ENCODE data around the gene DARS2. TPM values are rescaled to one million over a fixed set of nuclear protein-coding genes. Genes with fewer than 3 reads are reported as not detected.

The DARS2 gene
- total and polyA plus RNA-seq, 10 of the 15 experiments (the other 5 are each of a cell fraction or from before 2014, with no cell fraction given) = 23.9 to 69.7 (median 37.3) TPM

DNA sequence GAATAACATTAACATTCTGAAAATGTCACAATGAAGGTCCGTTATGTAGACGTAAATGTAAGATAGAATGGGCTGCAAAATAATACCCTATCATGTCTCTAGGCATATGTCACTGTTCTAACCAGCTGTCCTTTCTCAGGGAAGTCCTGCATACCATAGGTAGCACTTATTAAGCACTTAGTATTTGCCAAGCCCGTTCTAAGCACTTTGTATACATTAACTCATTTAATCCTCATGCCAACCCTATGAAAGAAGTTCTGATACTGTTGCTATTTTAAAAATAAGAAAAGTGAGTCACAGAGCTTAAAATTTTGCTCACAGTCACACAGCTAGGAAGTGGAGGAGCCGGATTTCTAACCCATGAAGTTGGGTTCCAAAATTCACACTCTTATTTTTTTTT, 27.6 kb downstream of the DARS2 start (continued):
- TF ChIP-seq, protein P1, sequence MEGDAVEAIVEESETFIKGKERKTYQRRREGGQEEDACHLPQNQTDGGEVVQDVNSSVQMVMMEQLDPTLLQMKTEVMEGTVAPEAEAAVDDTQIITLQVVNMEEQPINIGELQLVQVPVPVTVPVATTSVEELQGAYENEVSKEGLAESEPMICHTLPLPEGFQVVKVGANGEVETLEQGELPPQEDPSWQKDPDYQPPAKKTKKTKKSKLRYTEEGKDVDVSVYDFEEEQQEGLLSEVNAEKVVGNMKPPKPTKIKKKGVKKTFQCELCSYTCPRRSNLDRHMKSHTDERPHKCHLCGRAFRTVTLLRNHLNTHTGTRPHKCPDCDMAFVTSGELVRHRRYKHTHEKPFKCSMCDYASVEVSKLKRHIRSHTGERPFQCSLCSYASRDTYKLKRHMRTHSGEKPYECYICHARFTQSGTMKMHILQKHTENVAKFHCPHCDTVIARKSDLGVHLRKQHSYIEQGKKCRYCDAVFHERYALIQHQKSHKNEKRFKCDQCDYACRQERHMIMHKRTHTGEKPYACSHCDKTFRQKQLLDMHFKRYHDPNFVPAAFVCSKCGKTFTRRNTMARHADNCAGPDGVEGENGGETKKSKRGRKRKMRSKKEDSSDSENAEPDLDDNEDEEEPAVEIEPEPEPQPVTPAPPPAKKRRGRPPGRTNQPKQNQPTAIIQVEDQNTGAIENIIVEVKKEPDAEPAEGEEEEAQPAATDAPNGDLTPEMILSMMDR (IDR thresholded peaks at IDR 0.05 in 2 of 3, conservative IDR thresholded peaks at IDR 0.05 in 1 of 3; ENCODE audit: control insufficient read depth in 2 of 3, extremely low read depth in 1 of 3, insufficient read depth in 1 of 3, low read depth in 3 of 3, low read length in 3 of 3) = no peak
- TF ChIP-seq FOS (IDR thresholded peaks at IDR 0.05; ENCODE audit: borderline replicate concordance, extremely low read depth, insufficient read length) = no peak
- TF ChIP-seq NFYB (IDR thresholded peaks at IDR 0.05; ENCODE audit: insufficient read depth, low read depth, low read length) = no peak
- no peak for TF ChIP-seq WRNIP1 (IDR thresholded peaks at IDR 0.05; ENCODE audit: borderline replicate concordance, low read depth, low read length)
- TF ChIP-seq, protein P2, sequence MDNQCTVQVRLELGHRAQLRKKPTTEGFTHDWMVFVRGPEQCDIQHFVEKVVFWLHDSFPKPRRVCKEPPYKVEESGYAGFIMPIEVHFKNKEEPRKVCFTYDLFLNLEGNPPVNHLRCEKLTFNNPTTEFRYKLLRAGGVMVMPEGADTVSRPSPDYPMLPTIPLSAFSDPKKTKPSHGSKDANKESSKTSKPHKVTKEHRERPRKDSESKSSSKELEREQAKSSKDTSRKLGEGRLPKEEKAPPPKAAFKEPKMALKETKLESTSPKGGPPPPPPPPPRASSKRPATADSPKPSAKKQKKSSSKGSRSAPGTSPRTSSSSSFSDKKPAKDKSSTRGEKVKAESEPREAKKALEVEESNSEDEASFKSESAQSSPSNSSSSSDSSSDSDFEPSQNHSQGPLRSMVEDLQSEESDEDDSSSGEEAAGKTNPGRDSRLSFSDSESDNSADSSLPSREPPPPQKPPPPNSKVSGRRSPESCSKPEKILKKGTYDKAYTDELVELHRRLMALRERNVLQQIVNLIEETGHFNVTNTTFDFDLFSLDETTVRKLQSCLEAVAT (IDR thresholded peaks at IDR 0.05) = no peak
- no peak for TF ChIP-seq IKZF2 (IDR thresholded peaks at IDR 0.05)
- TF ChIP-seq SMAD5 (IDR thresholded peaks at IDR 0.05; ENCODE audit: low read depth) = no peak
- no peak for TF ChIP-seq HDGF (IDR thresholded peaks at IDR 0.05)
- no peak for TF ChIP-seq EED (IDR thresholded peaks at IDR 0.05; ENCODE audit: low read depth)
- no peak for TF ChIP-seq YBX1 (IDR thresholded peaks at IDR 0.05)
- no peak for TF ChIP-seq SPI1 (IDR thresholded peaks at IDR 0.05; ENCODE audit: borderline replicate concordance, insufficient read depth, low read depth, low read length)

DNA sequence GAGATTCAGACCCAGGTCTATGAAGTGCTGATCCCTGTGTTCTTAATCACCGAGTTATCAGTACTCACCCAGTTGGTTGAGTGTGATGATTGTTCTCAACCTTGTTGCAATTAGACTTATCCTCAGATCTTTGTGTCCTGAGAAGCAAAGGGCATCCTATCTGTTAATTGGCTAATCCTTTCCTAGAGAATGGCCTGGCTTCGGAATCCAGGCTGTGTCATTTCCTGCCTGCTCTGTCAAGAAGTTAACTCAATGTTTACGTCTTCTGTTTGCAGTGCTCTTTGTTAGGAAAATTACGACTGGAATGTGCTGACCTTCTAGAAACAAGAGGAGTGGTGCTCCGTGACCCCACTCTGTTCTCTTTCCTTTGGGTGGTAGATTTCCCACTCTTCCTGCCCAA, 28.6 kb downstream of the DARS2 start:
- H3K27me3 ChIP-seq (replicated peaks in 1 of 2; ENCODE audit: control insufficient read depth in 2 of 2, insufficient read depth in 2 of 2, low read length in 1 of 2) = no peaks in the 10 kb centered on the region
- WGBS (ENCODE audit: insufficient coverage, insufficient replicate concordance, low lambda C conversion rate, missing lambda C conversion rate) = 96% methylated on average over 5 of the region's 5 CpGs
- POLR2A ChIA-PET = no interaction called here
- no peaks in the 10 kb centered on the region for H3K79me2 ChIP-seq (ENCODE audit: control insufficient read depth, insufficient read depth, low read length)
- SMC1A ChIA-PET (ENCODE audit: uncharacterized antibody, unreplicated experiment) = no interaction called here
- intact Hi-C loops (cut with micrococcal nuclease; ENCODE audit: unreplicated experiment) (no loop called here), in situ Hi-C loops (cut with MboI) (no loop called here)
- no peak overlapping the region for H3K4me2 ChIP-seq (ENCODE audit: control insufficient read depth, insufficient read depth)
- H2AFZ ChIP-seq (ENCODE audit: control insufficient read depth, low read depth, low read length) = no peak overlapping the region
- CTCF ChIA-PET = no interaction called here
- H3K4me3 ChIP-seq = no peak overlapping the region
- no peak overlapping the region for H3K9ac ChIP-seq (ENCODE audit: control insufficient read depth, insufficient read depth, low read length)
- no peak for DNase-seq (ENCODE audit: low read depth, low spot score)
- TF ChIP-seq, protein P3, sequence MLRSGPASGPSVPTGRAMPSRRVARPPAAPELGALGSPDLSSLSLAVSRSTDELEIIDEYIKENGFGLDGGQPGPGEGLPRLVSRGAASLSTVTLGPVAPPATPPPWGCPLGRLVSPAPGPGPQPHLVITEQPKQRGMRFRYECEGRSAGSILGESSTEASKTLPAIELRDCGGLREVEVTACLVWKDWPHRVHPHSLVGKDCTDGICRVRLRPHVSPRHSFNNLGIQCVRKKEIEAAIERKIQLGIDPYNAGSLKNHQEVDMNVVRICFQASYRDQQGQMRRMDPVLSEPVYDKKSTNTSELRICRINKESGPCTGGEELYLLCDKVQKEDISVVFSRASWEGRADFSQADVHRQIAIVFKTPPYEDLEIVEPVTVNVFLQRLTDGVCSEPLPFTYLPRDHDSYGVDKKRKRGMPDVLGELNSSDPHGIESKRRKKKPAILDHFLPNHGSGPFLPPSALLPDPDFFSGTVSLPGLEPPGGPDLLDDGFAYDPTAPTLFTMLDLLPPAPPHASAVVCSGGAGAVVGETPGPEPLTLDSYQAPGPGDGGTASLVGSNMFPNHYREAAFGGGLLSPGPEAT (IDR thresholded peaks at IDR 0.05; ENCODE audit: low read depth) = no peak
- TF ChIP-seq DPF2 (IDR thresholded peaks at IDR 0.05) = no peak
- no peaks in the 10 kb centered on the region for H4K20me1 ChIP-seq (ENCODE audit: control insufficient read depth, insufficient read depth)
- RAD21 ChIA-PET (ENCODE audit: unreplicated experiment) = no interaction called here
- H3K36me3 ChIP-seq (ENCODE audit: control insufficient read depth in 2 of 2, insufficient read depth in 2 of 2, low read length in 1 of 2) = peaks cover 1 to 10% of the 10 kb centered on the region in 2 experiments; a peak in 3 of 4 replicates
- FAIRE-seq = no peak
- ATAC-seq = no peak
- BruUV-seq (replicated peaks) = no TSS peak
- H3K27ac ChIP-seq (ENCODE audit: control insufficient read depth, insufficient read depth) = no peak overlapping the region
- H3K9me3 ChIP-seq (replicated peaks; ENCODE audit: control insufficient read depth, insufficient read depth, low read length) = no peaks in the 10 kb centered on the region
- no peaks in the 10 kb centered on the region for H3K4me1 ChIP-seq (ENCODE audit: control insufficient read depth, insufficient read depth, low read length)

Measured in GM12878 (cell line).